Measurements from ENCODE around the gene ADGRG6.

Gene ADGRG6

GRCh38 chr6:142291512-142291911 is 10.3 kb upstream of the ADGRG6 start:
- no peak for DNase-seq (ENCODE audit: low read depth)

GRCh38 chr6:142292166-142292924 is 9.5 kb upstream of the ADGRG6 start:
- DNase-seq (ENCODE audit: low read depth) = no peak

GRCh38 chr6:142293121-142293520 is 8.7 kb upstream of the ADGRG6 start:
- DNase-seq (ENCODE audit: low read depth) = no peak

GRCh38 chr6:142294679-142295078 is 7.1 kb upstream of the ADGRG6 start:
- no peak for DNase-seq (ENCODE audit: low read depth)

DNA sequence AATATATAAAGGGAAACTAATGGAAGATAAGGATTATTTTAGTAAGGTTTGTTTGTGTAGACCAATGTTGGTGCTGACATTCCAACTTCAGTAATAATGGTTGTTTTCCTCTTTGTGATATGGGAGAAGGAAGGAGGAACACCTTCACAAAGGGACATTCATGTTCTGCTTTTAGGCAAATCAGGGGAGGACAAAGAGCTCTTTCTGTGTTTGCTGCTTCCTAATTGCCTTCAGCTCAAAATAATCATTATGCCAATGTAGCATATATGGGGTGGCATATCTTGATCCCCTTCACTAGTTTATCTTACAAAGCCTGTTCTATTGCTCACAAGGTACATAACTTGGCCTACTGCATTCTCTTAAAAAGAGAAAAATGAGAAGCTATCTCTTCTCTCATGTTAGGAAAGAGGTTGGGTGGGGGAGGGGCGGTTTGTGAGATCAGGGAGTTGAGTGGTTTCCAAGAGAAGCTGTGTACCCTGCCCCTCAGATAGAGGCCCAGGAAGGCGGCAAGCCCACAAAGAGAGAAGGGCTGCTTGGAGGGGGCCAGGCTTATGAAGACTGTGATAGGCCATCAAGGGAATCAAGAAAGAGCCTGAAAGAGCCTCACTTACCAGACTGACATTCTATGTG is 4.7 kb upstream of the ADGRG6 start:
- DNase-seq (ENCODE audit: low read depth) = no peak

GRCh38 chr6:142297605-142297995 is 4.2 kb upstream of the ADGRG6 start:
- DNase-seq (ENCODE audit: low read depth) = no peak

DNA sequence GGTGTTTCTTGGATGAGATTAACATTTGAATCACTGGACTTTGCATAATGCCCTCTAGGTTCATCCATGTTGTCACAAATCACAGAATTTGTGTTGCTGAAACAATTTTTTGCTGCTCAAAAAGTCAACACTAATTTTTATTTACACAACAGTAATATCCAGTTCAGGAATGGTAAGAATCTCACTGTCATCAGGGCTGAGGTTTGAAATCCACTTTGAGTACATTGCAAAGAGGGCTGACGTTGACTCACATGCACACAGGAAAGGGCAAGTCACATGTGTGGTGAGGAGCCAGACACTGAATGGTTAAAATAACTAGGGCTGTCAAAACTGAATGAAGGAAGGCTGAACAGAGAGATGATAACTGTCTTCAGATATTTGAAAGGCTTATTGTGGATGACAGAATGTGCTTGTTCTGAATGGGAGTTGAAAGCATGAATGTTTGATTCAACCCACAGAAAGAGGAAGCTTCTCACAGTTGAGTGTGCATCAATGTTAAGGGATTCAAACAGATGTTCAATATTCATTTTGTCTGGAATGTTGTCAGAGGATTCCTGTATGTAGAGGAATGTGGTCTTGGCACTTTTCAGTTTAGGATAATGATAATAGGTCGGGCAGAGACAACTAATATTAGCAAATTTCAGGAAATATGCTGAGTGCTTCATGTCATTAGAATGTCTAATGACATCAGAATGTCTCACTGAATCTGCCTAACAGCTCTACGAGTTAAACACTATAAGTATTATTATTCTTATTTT is 3.6 kb upstream of the ADGRG6 start:
- no peak for DNase-seq (ENCODE audit: low read depth)

DNA sequence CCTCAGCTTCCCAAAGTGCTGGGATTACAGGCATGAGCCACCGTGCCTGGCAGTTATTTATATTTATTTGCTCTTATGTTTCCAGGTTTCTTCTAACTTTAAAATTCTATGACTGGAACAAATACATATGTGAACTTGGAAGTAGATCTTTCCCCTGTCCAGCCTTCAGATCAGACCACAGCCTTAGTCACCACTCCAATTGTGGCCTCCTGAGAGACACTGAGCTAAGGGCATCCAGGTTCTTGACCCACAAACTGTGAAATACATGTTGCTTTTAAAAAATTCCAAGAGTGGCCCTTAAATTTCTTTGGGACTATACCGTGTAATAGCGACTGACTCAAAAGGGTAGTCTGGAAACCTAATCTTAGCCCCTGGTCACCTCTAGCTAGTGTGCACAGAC is 1.5 kb upstream of the ADGRG6 start:
- DNase-seq (ENCODE audit: low read depth) = no peak

DNA sequence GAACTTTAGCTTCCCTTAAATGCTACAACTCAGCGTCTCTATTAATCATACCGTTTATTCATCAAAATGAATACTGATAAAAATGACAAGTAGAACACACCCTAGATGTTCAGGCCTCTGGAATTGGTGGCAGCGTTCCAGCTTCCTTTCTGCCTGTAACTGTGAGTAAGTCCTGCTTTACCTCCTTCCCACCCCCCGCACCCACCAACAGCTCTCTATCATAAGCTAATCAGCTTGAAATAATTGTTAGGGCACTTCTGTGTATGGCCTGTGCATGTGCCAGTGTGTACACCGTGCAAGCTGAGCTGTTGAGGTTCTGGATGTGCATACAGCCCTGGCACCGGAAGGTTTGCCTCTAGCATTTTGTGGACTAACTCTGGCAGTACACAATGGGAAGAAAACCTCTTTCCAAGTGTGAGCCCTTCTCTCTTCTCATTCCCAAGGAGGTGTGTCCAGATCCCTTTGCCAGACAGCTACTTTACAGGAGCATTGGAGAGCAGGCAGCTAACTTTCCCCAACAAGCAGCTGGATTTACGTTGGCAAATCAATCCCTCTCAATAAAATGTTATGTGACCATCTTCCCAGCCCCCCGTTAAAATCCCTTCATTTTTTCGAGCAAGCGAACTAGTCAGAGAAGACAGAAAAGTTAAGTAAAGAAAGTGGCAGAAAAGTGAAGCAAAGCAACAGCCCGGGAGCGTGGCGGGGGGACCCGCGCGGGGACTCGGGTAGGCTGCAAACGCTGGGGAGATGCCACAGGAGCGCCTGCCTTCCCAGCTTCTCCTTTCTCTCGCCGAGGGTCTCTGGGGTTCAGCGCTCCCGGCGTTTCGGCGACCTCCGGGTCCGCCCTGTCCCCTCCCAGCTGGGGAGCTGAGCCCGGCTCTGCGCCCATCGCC is 803 bp upstream of the ADGRG6 start:
- no peak for DNase-seq (ENCODE audit: low read depth)

GRCh38 chr6:142302421-142303175 is 791 bp downstream of the ADGRG6 start:
- no peak for DNase-seq (ENCODE audit: low read depth)

- no peak for DNase-seq (ENCODE audit: low read depth)
Observed at GRCh38 chr6:142303176-142303533, 1.3 kb downstream of the ADGRG6 start.

DNA sequence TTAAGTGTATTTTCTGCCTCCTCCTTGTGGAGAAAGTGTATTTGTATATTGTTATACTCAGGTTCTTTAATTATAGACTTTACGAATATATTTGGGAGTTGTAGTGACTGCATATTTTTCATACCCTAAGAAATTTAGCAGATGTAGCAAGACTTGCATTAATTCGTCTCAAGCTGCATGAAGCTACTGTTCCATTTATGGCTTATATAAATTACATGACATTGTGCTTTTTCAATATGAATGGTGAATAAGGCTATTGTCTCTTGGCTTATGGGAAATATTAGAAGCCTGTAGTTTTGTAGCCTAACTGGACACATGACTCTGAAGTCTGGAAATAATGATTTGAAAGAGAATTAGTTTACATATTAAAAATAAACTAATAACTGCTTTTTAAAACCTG is 2.4 kb downstream of the ADGRG6 start:
- no peak for DNase-seq (ENCODE audit: low read depth)

DNA sequence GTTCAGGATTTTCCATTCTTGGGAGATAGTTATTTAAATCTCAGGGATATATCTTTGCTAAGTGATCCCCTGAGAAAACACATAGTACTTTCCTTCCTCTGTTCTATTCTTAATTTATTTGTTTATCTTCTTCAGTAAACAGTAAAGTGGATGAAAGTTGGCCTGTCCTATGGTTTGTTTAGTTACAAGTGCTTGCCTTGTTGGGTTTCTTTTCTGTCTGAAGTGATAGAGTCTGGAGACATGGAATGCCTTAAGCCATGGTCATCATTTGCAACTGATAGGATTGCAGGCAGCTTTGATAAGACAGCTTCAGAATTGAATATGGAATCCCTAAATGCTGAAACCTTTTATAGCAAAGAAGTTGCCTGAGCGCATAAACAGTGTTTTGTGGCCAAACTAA is 4.9 kb downstream of the ADGRG6 start:
- DNase-seq (ENCODE audit: low read depth) = no peak

- DNase-seq (ENCODE audit: low read depth) = no peak
Observed at GRCh38 chr6:142307963-142308748, 6.3 kb downstream of the ADGRG6 start.

GRCh38 chr6:142309426-142309825 is 7.6 kb downstream of the ADGRG6 start:
- DNase-seq (ENCODE audit: low read depth) = no peak

GRCh38 chr6:142313284-142313683 is 11.5 kb downstream of the ADGRG6 start:
- no peak for DNase-seq (ENCODE audit: low read depth)

GRCh38 chr6:142316791-142317368 is 15.1 kb downstream of the ADGRG6 start:
- DNase-seq (ENCODE audit: low read depth) = no peak

DNA sequence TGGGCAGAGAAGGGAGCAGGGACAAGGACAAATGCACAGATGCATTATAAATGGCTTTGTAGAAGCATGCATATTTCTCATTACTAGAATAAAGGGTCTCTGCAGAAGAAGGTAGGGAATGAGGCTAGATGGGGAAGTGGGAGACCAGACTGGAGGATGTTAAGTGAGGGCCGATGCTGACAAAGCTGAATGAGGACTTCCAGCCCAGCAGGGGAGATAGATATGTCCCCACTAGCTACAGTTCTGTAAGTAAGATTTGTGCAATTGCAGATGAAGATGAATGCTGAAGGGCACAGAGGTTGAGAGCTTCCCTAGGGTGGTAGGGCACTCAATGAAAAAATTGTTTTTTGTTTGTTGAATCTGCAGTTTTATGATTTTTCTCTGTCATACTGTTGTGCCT is 16.9 kb downstream of the ADGRG6 start:
- no peak for DNase-seq (ENCODE audit: low read depth)

DNA sequence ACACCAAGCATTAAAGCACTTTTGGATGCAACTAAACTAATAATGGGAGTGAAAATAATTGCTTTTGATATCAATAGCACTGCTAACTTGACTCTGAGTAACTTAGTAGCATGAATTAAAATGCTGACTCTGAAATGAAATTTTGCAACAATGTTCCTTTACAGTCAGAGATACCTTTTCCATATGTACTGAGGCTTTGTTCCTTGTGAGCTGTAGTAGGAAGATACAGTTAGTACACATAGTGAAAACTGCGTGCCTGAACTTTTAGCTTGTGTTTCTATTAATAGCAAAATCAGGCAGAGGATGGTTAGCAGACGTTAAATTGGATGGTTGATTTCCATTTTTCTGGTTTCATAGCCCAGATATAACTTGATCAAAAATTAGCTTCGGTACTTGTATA is 18.6 kb downstream of the ADGRG6 start:
- no peak for DNase-seq (ENCODE audit: low read depth)

DNA sequence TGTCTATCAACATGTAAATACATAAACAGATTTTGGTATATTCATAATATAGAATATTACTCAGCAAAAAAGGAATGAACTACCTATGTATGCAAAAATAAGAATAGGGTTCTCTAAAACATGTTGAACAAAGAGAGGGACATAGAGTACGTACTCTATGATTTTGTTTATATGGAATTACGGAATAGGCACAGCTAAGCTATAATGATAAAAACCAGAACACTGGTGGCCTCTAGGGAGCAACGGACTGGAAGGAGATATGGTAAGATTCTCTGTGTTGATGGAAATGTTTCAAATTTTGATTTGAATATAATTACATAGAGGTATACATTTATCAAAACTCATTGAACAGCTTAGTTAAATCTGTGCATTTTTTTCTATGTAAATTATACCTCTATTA is 19.6 kb downstream of the ADGRG6 start:
- DNase-seq (ENCODE audit: low read depth) = no peak
